Muscle of back (tissue), 11 donors: ENCODE data around the gene PCBD1. TPM values are rescaled to one million over a fixed set of nuclear protein-coding genes. Genes with fewer than 3 reads are reported as not detected.

ENCODE experiments used
- DNase-seq, 3 donors: peaks; one replicate each; pipeline versions ENCODE4 v3.0.0 to v3.0.0-alpha.2; 2013
- polyA plus RNA-seq, 10 donors: library from polyadenylated mRNA; unstranded; fragments of 120-200 nt; gene quantifications; one replicate each; pipeline ENCODE4 v1.2.1, GENCODE V29; 2013; ENCODE audit not compliant: insufficient read length in 10 of 10

The PCBD1 gene
- polyA plus RNA-seq, 10 donors, result 59.5 to 77.5 (median 70.0) TPM

DNA sequence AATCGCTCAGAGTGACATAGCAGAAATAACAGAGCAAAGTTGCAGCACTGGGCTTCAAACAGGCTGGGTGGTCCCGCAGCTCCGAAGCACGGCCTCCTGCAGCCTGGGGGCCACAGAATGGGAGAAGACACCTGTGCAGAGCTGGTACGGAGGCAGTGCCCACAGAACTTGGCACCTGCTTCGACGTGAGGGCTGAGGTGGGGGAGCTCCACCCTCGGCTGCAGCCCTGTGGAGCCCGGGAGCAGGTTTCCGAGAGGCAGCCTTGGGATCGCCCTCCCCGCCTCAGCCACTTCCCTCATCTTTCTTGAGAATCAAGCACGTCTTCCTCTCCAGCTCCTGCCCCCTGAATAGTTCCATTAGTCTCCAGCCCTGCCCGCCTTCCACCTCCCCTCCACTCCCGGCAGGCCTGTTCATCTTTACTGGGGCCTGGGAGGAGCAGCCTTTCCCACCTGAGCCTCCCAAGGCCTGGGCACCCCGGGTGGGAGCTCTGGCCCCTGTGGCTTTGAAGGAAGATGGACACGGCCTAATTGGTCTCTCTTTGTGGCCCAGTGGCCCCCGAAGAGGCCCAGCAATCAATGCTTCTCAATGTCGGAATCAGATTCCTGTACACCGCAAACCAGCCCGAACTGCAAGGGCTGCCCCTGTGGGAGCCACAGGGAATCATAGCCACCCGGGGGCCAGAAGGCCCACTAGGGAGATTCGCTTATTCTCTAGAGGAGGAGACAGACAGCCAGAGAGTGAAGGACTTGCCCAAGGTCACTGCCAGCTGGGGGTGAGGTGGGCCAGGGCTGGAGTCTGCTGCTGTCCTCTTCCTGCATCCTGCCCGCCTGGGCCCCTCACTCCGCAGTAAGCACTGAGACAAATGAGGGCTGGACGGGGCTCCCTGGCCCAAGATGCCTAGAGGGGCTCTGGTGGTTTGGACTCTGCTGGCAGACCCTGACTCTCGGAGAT lies 17.0 kb upstream of the PCBD1 start:
- DNase-seq, result no peak

DNA sequence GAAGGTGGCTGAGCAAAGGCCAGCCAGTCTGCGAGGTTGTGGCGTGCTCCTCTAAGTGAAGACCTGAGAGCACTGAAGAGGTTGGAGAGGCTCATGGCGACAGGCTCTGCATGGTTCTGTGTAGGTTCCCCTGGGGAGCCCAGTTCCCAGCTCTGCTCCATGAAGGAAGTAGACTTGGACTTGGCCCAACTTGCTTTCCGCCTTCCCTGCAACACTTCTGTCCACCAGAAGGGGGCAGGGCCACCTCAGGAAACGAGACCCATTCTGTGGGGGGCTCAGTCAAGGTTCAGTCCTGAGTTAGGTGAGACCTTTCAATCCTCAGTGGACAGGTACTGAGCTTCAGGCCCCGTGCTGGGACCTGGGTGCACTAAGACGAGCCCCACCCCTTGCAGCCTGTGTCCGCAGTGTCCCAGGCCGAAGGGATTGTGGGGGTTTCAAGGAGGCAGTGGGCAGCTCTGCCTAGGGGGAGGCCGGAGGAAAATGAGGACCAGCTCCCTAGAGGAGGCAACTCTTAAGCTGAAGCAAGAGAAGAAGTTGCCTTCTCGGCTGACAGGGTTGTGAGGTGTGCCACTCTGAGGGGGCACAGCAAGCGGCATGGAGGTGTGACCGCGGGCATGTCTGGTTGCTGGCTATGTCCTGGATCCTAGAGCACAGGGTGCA lies 15.0 kb upstream of the PCBD1 start:
- peak in 2 of 3 donors; percentile 69 to 79 for DNase-seq

DNA sequence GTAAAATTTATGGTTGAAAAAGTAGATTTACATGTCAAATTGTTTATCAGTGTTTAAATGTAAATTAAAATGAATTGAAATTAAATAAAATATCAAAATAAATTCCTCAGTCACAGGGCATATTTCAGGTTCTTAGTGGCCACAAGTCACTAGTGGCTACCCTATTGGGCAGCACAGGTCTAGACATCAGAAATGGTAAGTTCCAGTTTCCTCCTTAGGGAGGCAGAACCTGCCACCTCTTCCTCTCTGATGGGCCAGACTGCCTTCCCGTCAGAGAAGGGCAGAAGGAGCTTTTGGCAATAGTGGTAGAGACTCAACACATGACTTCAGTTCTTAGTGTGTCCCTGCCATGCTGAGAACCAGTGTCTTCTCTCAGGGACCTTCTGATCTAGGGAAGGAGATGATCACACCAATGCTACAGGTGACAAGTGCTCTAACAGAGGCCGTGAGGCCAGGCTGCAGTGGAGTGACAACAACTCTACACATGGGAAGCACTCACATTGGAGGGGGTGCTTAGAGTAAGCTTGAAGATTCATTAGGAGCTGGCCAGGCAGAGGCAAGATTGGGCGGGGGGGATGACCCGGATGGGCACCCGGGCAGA lies 14.4 kb upstream of the PCBD1 start:
- DNase-seq, result no peak

DNA sequence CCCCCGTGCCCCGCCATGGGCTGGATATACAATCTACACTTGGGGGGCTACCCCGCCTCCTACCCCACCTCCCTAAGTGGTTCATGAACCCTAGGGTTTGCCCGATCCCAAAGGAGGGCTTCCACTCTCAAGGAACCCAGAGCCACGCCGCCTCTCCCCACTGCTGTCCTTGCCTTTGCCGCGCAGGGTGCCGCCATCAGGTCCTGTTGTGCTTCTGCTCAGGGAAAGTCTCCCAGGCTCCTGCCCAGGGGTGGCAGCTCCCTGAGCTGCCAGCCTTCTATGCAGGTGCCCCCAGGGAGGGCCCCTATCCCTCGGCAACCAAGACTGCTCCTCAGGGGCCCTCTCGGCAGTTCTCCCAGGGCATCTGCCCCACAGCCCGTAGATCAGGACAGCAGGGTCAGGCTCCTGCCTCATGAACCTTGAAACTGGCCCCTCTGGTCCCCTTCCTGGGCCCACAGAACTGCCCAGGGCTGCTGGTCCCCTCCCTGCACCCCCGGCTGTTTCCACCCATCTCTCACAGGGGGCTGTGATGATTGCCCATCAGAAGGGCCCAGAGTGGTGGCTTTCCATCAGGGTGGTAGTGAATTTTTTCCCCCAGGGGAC lies 13.0 kb upstream of the PCBD1 start:
- no peak for DNase-seq

DNA sequence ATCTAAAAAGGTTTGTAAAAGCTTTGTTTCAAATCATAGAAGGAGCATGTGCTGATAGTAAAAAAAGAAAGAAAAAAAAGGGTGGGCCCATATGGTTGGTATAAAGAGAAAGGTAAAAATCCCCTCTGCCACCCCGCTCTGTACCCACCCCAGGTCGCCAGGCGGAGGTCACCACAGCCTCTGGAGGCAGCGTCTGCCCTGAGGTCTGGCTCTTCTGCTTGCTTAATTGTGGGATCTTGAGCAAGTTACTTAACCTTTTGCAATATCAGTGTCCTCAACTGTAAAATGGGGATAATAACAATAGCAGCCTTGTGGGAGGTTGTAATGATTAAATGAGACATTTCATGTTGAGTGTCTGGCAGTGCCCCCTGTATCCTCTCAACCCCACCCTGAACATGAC lies 10.7 kb upstream of the PCBD1 start:
- DNase-seq, result no peak

DNA sequence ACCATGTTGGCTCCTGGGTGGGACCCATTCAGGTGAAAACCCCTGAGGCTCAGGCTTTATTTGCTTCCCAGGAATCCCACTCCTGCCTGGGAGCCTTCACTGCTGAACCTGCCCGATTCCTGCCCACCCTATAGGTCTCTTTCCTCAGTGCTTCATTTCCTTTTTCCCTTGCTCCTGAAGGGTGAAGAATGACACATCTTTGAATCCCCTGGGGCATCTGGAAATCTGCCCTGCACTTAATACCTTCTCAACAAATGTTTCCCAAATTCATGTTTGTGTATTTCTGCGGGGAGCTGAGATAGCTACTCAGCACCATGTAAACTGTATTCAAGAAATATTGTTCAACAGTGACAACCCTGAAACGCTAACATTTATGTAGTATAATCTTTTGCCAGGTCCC lies 10.3 kb upstream of the PCBD1 start:
- DNase-seq, result no peak

DNA sequence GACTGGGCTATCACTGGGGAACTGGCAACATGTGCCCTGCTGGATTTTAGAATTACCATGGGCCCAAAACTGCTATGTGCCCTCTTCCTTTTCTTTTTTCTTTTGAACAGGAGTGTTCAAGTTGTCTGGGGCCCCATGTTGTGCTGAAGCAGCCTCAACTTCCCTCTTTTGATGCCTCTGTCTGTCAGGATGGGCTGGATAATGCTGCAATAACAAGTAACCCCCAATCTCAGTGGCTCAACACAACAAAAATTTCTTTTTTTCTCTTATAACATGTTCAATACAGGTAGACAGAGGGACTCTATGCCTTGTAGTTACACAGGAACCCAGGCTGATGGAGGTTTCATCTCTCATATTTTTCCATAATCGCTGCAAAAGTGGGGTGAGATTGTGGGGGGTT lies 8.2 kb upstream of the PCBD1 start:
- DNase-seq, result no peak

DNA sequence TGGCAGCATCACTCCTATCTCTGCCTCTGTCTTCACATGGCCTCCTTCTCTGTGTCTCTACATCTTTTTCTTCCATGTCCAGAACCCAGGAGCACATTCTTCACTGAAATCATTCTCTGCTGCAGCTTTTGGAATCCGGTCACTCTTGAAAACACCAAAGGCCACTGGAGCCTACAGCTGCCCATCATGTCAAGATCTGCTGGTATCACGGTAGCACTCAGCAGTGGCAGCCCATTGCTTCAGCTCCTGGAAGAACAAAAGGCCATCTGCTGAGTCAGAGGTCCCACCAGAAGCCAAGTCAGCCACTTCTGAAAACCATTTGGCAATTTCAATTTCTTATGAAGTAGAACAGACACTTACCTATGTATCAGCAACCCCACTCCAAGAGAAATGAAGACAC lies 6.1 kb upstream of the PCBD1 start:
- no peak for DNase-seq

DNA sequence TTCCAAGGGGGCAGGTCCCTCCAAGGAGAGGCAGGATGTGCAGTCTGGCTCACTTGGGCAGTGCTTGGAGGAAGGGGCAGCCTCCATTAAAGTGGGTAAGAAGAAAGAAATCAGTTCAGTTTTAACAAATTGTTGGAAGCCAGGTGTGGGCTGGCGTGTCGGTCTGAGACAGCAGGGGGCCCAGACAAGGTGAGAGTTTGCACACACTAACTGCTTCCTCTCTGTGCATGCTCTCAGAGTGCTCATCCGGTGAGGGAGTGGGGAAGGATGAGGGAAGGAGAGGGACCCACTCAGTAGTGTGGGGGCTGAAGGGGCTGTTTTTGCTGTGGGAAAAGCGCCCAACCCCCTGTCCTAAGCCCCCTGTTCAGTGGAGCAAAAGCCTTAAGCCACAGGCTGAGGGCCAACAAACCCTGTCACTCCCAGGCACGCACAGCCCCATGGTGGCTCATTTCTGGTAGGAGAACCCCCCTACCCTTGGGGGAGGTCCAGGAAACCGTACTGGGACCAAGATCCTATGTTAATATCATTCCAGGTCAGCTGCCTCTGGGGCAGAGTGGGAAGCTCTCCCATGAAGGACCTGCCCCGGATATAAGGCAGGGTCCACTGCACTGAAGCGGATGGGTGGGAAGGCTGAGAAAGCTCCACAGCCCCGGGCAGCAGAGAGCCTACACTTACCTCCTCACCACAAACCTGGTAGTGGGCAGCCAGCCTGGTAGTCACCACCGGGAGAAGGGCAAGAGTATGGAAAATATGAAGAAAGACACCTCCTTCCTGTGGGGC lies 5.1 kb upstream of the PCBD1 start:
- no peak for DNase-seq

DNA sequence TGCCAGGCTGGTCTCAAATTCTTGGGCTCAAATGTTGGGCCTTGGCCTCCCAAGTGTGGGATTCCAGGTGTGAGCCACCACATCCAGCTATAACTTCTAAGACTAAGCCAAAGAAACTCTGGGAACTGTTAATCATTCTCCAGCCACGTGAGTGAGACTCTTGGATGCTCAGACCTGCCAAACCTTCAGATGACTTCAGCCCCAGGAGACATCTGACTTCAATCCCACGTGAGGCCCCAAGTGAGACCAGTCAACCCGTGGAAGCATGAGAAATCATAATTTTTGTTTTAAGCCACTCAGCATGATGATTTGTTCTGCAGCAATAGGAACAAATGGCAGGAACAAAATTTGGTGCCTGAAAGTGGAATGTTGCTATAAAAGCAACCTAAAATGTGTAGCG lies 4.3 kb upstream of the PCBD1 start:
- no peak for DNase-seq

DNA sequence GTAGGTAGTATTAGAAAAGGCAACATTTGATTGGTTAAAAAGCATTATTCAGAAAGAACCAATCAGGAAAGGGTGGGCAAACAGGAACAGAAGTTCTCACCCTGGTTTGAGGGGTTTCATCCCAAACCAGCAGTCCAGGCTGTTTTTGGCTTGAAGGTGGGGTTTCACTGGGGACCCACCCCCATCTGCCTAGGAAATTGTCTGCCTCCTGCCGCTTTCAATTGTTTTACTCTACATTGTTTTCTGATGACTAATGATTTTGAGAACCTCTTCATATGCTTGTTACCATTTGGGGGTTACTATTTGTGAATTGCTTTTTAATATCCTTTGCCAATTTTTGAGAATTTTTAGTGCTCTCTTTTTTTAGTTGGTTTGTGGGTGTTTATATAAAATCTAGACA lies 3.3 kb upstream of the PCBD1 start:
- DNase-seq, result no peak

DNA sequence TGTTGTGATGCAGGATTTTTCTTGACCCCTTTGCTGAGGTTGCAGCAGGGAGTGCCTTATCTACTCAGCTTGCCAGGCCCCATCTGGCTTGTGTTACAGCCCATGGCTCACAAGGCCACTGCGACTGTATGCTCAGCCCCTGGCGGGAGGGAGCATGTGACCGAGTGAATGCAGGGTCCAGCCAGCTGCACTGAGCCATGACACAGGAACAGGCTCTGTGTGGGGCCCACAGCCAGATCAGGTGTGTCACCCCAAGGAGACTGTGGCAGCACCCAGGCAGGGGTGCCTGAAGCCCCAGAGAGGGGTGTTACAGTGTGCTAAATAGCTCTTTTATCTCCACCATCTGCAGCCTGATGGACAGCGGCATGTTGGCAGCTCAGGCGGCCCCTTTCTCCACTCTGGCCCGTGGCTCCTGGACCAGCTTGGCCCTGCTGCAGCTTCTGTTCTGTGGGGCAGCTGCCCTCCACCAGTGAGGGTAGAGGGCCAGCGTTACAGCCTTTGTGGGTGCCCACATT lies 2.6 kb upstream of the PCBD1 start:
- DNase-seq, result peak in 2 of 3 donors; percentile 44 to 45

DNA sequence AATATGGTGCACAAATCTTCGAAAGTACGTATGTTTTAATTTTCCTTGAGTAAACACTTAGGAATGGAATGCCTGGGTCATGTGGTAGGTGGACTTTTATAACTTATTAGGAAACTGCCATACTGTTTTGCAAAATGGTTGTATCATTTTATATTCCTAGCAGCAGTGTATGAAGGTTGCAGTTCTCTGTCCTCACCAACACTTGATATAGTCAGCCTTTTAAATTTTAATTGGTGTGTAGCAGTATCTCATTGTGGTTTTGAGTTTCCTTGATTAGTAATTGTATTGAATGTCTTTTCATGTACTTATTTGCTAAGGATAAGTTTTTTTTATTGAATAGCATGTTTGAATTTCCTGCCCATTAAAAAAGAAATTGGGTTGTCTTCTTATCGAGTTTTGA lies 926 bp upstream of the PCBD1 start:
- no peak for DNase-seq

DNA sequence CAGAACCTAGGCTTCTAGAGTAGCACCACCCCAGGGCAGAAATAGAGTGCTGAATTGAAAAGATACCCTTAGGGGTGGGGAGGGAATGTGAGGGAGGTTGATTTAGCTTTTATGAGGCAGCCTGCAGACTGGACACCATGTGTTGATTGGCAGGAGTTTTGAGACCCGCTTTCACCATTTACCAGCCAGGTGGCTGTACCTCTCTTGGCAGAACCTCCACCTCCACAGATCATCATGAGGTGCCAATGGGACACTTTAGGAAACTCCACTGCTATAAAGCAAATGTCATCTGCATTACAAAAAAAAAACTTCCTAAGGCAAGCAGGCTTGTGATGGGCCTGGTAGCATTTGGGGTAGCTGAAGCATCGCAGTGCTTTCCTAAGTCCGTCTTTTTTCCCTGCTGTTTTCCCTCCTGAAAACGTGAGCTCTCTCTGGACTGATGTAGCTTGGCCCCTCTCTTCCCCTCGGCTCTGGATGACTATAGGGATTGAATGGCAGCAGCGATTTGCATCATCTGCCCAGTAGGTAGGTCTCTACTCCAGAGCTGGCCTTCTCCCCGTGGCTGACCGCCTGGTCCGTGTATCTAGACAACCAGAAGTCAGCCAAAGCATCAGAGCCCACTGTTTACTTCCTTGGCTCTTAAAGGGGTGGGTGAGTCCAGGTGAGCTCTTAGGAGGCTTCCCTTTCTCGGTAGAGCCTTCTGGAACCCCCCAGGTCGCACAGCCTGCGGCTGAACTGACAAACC lies 1.3 kb downstream of the PCBD1 start:
- DNase-seq, result no peak

DNA sequence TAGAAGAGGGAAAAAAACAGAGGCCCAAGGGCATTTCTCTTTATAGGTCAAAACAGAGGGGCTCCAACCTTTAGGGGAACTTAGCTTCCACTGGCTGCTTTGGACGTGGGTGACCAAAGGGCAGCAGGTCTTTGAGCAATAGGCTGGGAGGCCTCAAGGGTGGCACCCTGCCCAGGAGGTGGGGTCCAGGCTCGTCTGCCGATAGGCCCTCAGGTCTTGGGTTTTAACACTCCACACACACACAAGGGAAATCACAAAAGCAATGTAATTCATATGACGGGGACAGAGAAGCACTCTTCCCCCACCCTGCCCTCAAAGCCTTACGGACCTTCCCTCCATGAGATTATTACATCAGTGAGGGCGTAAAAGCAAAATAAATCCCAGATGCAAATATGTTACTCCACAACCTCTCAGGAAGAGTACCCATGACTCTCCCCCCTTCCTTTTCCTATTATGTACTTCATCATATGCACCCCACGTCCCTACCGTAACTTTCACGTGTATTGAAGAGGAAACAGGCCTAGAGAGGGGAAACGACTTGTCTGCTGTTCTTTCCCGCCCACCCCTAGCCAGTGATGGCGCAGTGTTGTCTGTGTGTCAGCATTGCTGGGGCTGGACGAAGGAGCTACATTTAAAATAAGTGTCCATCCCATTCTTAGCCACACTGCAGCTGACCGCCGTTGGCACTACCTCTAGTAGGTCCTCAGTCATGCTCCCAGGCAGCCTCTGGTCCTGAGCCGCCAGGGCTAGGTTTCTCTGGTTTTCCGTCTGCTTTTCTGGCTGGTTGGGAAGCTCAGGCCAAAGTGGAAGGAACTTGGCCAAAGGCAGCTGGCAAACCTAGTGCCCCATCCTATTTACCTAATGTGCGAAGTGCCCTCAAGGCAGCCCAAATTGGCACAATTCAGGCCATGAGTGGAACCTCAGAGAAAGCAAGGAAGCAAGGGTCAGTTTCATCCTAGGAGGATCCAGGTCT lies 2.1 kb downstream of the PCBD1 start:
- DNase-seq, result no peak

DNA sequence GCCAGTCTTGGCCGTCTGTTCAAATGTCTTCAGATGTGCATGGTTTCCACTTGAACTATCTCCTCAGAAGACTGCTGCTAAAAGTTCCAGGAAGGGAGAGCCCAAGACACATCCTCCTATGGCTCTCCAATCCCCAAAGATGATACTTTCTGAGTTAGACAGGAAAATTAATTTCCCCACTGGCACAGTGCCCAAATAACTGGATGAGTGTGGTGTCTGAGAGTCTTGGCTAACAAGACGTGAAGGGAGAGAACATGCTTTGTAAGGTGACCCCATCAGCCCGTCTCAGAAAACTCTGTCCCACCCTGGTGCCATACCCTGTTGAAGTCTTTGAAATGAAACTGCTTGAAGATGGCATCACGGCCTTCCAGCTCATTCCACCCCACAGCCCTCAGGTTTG lies 2.9 kb downstream of the PCBD1 start:
- no peak for DNase-seq

DNA sequence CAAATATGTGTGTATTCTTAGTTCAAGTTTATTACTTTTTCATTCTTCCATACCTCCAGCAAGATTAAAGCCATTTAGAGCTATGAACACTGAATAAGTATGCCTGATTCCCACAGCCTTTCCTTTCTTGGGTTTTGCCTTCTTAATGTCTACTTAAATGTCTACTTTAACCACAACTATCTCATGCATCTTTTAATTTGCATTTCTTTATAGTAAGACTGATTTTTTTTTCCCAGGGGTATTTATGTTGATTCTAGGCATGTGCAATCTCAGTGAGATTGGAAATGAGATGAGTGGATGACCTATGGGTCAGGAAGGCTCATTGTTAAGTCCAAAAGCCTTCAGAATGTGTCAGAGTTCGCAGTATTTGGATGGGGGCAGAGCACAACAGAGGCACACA lies 3.6 kb downstream of the PCBD1 start:
- no peak for DNase-seq

DNA sequence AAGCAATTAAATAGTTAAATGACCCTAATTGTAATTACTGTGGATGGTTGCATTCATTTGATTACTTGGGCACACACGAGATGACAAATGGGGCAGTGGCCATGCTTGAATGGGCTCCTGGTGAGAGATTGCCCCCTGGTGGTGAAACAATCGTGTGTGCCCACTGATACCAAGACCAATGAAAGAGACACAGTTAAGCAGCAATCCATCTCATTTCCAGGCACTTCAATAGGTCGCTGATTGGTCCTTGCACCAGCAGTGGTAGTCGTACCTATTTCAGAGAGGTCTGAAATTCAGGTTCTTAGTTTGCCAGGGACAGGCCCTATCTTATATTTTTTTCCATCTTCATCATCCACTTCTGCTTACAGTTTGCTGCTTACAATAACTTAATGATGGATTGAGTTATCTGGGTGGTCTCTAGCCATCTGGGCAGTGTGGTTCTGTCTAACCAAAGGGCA lies 8.3 kb downstream of the PCBD1 start:
- peak; percentile 67 to 84 (median 80) for DNase-seq

DNA sequence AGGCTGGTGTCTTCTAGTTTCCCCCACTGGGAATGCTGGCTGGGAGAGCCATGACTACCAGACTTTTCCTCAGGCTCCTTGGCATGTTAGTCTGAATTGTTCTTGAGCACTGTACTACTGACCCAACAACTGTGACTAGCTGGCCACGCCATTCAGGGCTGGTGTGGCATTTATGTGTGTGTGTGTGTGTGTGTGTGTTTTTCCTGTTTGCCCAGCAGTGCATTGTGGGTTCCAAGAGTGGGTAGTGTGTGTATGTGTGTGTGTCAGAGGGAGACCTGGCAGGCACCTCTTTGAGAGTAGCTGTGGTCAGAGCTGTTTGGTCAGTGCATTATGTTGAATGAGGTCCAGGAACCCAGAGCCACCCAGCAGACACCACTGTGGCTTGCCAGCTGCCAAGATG lies 9.2 kb downstream of the PCBD1 start:
- DNase-seq, result no peak
